ENCODE measurements around the gene TEKT1. TPM values are rescaled to one million over a fixed set of nuclear protein-coding genes. Genes with fewer than 3 reads are reported as not detected.
"Not testable (repeated sequence)": the region's sequence is repeated elsewhere in the genome, so short reads cannot be mapped to it uniquely, and the experiment has no call there.

Gene TEKT1
- total RNA-seq, result not detected

DNA sequence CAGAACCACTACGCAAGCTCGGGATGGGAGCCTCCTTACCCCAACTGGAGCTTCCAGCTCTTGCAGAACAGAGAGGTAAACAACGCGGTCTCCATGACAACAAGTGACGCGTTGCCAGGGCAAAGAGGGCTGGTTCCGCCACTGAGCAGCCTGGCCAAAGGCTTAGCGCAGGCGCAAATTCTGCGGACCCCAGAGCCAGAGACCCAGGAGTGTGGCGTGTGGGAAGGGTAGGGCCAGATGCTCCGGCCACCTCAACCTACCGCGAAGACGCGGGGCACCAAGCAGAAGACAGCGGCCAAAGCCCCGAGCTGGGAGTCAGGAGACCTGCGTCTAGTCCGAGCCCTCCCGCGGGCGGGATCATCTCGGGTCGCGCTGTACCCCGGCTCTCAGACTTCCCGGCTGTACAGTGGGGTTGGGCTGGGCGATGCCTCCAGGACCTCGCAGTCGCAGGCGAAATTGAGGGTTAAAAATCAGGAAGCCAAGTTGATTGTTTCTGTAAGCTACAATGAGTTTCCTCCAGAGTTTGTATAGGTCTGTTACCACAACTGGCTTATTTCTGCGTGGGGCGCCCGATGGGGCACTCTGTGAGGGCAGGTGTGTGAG is at the start of gene TEKT1:
TSS of gene TEKT1 (minus strand) at position 69 of the 603 bp plus-strand sequence. CDS start 1,353 bp downstream, outside the sequence.
- Mint-ChIP-seq H3K27me3 (peaks cover 58% of the 10 kb centered on the region), H3K9me3 (no peaks in the 10 kb centered on the region), H3K4me1 (peaks cover 14% of the 10 kb centered on the region), H3K36me3 (no peaks in the 10 kb centered on the region), H3K4me3 (peak within 1 kb of the TSS; percentile 74), H3K27ac (no peak within 1 kb of the TSS)
- DNase-seq, result peak; percentile 69

DNA sequence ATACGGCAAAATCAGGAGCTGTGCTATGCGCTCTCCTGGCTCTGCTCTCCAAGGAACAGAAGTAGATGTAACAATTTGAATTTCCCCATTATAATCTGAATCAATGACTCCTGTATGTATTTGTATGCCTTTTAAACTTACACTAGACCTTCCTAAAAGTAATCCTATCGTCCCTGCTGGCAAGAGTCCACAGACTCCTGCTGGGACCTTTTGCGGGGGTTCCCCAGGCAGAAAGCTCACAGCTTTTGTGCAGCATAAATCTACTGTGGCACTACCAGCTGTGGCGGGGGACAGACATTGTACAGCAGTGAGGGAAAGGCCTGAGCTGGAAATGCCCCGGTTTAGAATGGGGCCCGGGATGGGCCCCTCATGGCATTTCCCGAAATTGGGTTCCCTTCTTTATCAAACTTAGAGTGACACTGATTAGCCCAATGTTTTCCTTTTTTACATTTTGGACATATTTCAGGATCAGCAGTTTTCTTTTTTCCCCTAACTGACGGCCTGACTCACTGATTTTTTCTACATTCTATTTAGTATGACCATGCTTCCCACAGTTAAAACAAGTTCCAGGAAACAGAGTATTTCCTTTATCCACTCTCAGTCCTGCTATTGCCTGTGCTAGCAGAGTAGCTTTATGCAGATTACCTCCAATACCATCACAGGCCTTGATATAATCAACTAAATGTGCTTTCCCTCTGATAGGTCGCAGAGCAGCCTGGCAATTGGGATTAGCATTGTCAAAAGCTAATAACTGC is 47.9 kb upstream of the TEKT1 start:
- not testable (repeated sequence) for DNase-seq, H3K27ac Mint-ChIP-seq, H3K4me3 Mint-ChIP-seq, H3K4me1 Mint-ChIP-seq, H3K36me3 Mint-ChIP-seq
- Mint-ChIP-seq H3K27me3 (peaks cover 25% of the 10 kb centered on the region), H3K9me3 (peaks cover 18% of the 10 kb centered on the region)

DNA sequence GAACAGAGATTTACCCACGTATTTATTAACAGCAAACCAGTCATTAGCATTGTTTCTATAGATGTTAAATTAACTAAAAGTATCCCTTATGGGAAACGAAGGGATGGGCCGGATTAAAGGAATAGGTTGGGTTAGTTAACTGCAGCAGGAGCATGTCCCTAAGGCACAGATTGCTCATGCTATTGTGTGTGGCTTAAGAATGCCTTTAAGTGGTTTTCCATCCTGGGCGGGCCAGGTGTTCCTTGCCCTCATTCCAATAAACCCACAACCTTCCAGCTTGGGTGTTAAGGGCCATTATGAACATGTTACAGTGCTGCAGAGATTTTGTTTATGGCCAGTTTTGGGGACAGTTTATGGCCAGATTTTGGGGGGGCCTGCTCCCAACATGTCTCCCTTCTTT is 43.7 kb upstream of the TEKT1 start:
- H3K4me1 Mint-ChIP-seq, H3K27ac Mint-ChIP-seq, DNase-seq, H3K36me3 Mint-ChIP-seq, H3K4me3 Mint-ChIP-seq, H3K9me3 Mint-ChIP-seq: not testable (repeated sequence)
- peaks cover 12% of the 10 kb centered on the region for H3K27me3 Mint-ChIP-seq

DNA sequence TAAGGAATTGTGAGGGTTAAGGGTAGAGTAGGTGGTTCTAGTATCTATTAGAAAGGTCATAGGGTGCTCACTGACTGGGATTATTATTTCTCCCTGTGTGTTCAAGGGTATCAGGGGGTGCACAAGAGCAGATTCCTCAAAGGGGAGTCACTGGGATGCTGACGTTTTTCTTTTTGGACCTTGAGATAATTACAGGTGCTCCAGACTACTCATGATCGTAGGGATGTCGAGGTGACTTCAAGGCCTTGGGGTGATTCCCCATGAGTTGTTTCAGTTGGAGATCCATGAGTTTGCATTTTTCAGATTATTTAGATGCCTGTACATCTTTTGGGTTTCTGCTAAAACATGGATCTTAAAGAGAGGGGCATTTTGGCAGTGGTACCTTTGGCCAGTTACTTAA is 41.4 kb upstream of the TEKT1 start:
- no peak for DNase-seq
- Mint-ChIP-seq H3K4me1 (no peaks in the 10 kb centered on the region), H3K36me3 (no peaks in the 10 kb centered on the region), H3K9me3 (no peaks in the 10 kb centered on the region), H3K4me3 (no peak overlapping the region), H3K27me3 (peaks cover 7% of the 10 kb centered on the region), H3K27ac (no peak overlapping the region)

DNA sequence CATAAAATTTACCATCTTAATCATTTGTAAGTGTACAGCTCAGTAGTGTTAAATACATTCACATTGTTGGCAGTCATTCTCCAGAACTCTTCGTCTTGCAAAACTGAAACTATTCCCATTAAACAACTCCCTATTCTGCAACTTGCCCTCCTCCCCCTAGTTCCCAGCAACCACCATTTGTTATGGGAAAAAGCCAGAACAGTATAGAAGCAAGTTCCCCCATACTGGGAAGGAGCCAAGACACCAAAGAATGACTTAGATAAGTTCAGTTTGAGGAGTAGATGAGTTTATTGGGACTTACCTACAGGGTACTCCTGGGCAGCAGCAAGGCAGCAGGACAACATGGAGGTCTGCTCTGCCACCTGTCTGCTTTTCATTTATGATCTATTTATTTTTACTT is 39.3 kb upstream of the TEKT1 start:
- Mint-ChIP-seq H3K27me3 (peaks cover 7% of the 10 kb centered on the region), H3K4me1 (no peaks in the 10 kb centered on the region), H3K4me3 (no peak overlapping the region), H3K27ac (no peak overlapping the region), H3K36me3 (no peaks in the 10 kb centered on the region), H3K9me3 (no peaks in the 10 kb centered on the region)
- no peak for DNase-seq

DNA sequence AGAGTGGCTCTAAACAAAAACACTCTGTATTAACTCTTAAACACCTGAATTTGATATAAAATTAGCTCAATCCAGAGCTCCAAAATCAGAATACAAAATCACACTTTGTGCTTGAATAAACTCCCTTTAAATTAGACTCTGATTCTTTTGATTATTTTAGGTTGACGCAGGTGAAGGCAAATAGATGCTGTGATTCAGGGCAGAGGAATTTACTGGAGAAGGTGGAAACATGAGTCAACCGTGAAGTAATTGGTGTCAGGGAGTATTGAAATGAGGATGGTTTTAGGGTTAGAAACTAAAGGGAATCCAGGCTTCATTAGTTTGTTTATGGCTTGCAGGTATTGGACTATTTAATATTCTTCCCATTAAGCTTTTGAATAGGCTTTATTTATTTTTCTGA is 37.1 kb upstream of the TEKT1 start:
- Mint-ChIP-seq H3K27me3 (peaks cover 7% of the 10 kb centered on the region), H3K4me1 (no peaks in the 10 kb centered on the region), H3K9me3 (no peaks in the 10 kb centered on the region), H3K27ac (no peak overlapping the region), H3K36me3 (no peaks in the 10 kb centered on the region), H3K4me3 (no peak overlapping the region)
- DNase-seq, result no peak

DNA sequence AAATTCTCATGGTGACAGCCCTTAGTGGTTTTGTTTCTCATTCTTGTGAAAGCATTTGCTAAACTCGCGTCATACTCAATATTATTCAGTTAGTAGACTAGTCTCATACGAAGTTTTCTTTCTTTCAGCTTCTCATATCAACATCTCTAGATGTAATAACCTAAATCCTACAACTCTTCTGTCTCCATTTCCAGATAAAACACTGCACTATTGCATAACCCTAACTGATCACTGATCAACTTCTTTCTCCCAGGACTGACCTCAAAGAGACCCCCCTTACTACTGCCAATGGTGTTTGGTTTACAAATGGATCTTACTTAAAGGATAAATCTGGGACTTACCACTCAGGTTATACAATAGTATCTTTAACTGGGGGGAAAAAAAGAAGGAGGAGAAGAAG is 36.3 kb upstream of the TEKT1 start:
- Mint-ChIP-seq H3K4me1 (peaks cover 5% of the 10 kb centered on the region), H3K27ac (no peak overlapping the region), H3K36me3 (no peaks in the 10 kb centered on the region), H3K9me3 (no peaks in the 10 kb centered on the region), H3K27me3 (peaks cover 7% of the 10 kb centered on the region), H3K4me3 (no peak overlapping the region)
- DNase-seq, result no peak

DNA sequence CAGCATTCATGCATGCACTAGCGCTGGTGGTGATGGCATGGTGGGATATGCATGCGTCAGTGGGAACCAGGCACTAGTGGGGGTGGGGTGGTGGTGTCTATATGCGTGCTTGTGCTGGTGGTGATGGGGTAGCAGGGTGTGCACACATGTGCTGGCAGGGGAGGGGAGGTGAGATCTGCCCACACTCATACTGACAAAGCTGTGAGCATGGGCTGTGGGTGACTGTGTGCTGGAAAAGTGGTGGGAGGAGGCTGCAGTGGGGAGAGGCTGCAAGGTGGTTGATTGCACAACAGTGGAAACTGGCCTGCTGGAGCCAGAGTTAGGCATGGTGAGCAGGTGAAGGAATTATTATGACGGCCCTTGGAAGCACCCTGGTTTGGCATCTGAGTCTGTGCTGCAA is 31.3 kb upstream of the TEKT1 start:
- Mint-ChIP-seq H3K4me3 (no peak overlapping the region), H3K36me3 (peaks cover 8% of the 10 kb centered on the region), H3K4me1 (peaks cover 18% of the 10 kb centered on the region), H3K9me3 (peaks cover 13% of the 10 kb centered on the region), H3K27ac (no peak overlapping the region), H3K27me3 (peaks cover 5% of the 10 kb centered on the region)
- peak; percentile 16 for DNase-seq

DNA sequence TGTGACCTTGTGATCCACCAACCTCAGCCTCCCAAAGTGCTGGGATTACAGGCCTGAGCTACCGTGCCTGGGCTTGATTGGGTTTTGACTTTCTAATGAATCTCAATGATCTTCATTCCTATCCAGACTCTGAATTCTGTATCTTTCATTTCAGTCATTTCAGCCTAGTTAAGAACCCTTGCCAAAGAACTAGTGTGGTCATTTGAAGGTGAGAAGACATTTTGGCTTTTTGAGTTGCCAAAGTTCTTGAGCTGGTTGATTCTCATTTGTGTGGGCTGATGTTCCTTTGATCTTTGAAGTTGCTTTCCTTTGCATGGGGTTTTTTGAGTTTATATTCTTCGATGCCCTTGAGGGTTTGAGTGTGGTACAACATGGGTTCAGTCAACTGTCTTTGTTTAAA is 30.6 kb upstream of the TEKT1 start:
- peak overlapping the region; percentile 40 for H3K27ac Mint-ChIP-seq
- H3K4me3 Mint-ChIP-seq, result no peak overlapping the region
- H3K36me3 Mint-ChIP-seq, result peaks cover 11% of the 10 kb centered on the region

DNA sequence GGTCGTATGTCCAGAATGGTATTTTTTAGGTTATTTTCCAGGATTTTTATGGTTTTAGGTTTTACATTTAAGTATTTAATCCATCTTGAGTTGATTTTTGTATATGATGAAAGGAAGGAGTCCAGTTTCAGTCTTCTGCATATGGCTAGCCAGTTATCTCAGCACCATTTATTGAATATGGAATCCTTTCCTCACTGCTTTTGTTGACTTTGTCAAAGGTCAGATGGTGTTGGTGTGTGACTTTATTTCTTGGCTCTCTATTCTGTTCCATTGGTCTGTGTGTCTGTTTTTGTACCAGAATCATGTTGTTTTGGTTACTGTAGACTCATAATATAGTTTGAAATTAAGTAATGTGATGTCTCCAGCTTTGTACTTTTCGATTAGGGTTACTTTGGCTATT is 26.4 kb upstream of the TEKT1 start:
- Mint-ChIP-seq H3K4me3 (no peak overlapping the region), H3K4me1 (peaks cover 20% of the 10 kb centered on the region), H3K36me3 (peaks cover 11% of the 10 kb centered on the region), H3K9me3 (peaks cover 13% of the 10 kb centered on the region), H3K27me3 (peaks cover 9% of the 10 kb centered on the region), H3K27ac (no peak overlapping the region)
- no peak for DNase-seq

More for the DNA sequence above, 30.6 kb upstream of the TEKT1 start:
- peaks cover 18% of the 10 kb centered on the region for H3K4me1 Mint-ChIP-seq
- H3K9me3 Mint-ChIP-seq, result peaks cover 13% of the 10 kb centered on the region
- H3K27me3 Mint-ChIP-seq, result peaks cover 5% of the 10 kb centered on the region
- DNase-seq, result no peak

DNA sequence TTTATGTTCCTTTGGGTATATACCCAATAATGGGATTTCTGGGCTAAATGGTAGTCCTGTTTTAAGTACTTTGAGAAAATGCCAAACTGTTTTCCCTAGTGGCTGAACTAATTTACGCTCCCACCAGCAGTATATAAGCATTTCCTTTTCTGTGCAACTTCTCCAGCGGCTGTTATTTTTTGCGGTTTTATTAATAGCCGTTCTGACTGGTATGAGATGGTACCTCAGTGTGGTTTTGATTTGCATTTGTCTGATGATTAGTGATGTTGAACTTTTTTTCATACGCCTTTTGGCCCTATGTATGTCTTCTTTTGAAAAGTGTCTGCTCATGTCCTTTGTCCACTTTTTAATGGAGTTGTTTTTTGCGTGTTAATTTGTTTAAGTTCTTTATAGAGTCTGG is 25.8 kb upstream of the TEKT1 start:
- Mint-ChIP-seq H3K27ac (no peak overlapping the region), H3K36me3 (peaks cover 11% of the 10 kb centered on the region), H3K4me3 (no peak overlapping the region)

DNA sequence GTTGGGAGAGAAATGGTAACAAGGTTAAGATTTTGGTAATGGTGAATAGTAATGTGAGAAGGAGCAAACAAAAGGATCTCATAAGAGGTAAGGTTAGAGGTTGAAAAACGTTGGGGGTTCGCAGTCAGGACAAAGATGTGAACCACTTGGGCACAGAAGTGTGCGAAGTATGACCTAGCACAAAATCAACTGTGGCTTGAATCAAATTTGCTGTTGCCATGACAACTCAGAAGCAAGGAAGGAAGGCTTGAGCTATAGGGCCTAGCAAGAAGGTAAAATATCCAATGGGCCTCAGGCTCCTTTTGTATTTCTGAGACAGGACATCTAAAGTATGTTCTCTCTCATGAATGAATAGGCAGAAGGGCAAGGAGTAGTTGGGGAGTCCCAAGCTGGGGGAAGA is 24.5 kb upstream of the TEKT1 start:
- DNase-seq, result no peak
- no peak overlapping the region for H3K27ac Mint-ChIP-seq
- H3K9me3 Mint-ChIP-seq, result peaks cover 11% of the 10 kb centered on the region
- H3K4me3 Mint-ChIP-seq, result no peak overlapping the region
- H3K36me3 Mint-ChIP-seq, result peaks cover 8% of the 10 kb centered on the region
- peaks cover 10% of the 10 kb centered on the region for H3K4me1 Mint-ChIP-seq
- H3K27me3 Mint-ChIP-seq, result peaks cover 7% of the 10 kb centered on the region

More for the DNA sequence above, 25.8 kb upstream of the TEKT1 start:
- H3K9me3 Mint-ChIP-seq, result peaks cover 13% of the 10 kb centered on the region
- H3K4me1 Mint-ChIP-seq, result peaks cover 14% of the 10 kb centered on the region
- peaks cover 9% of the 10 kb centered on the region for H3K27me3 Mint-ChIP-seq
- no peak for DNase-seq

DNA sequence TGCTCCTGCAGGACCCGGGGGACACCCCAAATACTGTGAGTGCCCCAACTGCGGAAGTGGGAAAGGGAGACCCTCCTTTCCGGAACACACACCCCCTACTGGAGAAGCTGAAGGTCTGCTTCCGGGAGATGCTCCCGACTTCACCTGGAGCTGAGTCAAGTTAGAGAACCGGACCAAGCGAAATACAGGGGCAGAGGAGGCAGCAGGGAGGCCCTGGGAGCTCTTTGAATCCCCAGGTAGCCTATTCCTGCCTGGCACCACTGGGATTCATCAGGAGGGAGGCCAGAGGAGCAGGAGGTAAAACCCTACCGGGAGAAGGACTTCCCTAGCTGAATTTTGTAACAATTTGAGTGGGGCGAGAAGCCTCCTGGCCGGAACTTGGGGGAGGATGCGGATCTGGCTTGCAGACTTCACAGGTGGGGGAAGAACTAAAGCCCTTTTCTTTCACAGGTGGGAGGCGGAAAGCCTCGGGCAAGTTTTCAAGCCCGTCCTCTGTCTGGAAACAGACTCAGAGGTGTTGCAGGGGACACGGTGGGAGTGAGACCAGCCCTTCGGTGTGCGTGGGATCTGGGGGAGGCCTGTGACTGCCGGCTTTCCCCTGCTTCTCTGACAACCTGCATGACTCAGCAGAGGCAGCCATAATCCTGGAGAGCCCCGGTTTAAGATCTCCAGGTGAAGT is 22.4 kb upstream of the TEKT1 start:
- Mint-ChIP-seq H3K9me3 (peaks cover 2% of the 10 kb centered on the region), H3K27ac (peak overlapping the region; percentile 63), H3K27me3 (peaks cover 4% of the 10 kb centered on the region), H3K4me3 (peak overlapping the region; percentile 81), H3K36me3 (peaks cover 2% of the 10 kb centered on the region), H3K4me1 (peaks cover 10% of the 10 kb centered on the region)
- DNase-seq, result peak; percentile 27

DNA sequence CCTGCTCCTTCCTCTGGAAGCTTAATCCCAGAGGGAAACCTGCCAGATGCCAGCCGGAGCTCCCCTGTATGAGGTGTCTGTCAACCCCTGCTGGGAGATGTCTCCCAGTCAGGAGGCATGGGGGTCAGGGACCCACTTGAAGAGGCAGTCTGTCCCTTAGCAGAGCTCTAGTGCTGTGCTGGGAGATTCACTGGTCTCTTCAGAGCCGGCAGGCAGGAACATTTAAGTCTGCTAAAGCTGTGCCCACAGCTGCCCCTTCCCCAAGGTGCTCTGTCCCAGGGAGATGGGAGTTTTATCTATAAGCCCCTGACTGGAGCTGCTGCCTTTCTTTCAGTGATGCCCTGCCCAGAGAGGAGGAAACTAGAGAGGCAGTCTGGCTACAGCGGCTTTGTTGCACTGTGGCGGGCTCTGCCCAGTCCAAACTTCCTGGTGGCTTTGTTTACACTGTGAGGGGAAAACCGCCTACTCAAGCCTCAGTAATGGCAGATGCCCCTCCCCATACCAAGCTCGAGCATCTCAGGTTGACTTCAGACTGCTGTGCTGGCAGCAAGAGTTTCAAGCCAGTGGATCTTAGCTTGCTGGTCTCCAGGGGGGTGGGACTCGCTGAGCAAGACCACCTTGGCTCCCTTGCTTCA is 17.1 kb upstream of the TEKT1 start:
- not testable (repeated sequence) for H3K4me3 Mint-ChIP-seq, H3K36me3 Mint-ChIP-seq
- peaks cover 21% of the 10 kb centered on the region for H3K27me3 Mint-ChIP-seq

DNA sequence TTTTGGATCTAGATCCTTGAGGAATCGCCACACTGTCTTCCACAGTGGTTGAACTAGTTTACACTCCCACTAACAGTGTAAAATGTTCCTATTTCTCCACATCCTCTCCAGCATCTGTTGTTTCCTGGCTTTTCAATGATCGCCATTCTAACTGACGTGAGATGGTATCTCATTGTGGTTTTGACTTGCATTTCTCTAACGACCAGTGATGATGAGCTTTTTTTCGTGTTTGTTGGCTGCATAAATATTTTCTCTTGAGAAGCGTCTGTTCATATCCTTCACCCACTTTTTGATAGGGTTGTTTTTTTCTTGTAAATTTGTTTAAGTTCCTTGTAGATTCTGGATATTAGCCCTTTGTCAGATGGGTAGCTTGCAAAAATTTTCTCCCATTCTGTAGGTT is 14.6 kb upstream of the TEKT1 start:
- H3K27me3 Mint-ChIP-seq, result peaks cover 30% of the 10 kb centered on the region
- DNase-seq, H3K4me1 Mint-ChIP-seq, H3K9me3 Mint-ChIP-seq, H3K4me3 Mint-ChIP-seq, H3K36me3 Mint-ChIP-seq, H3K27ac Mint-ChIP-seq: not testable (repeated sequence)

More for the DNA sequence above, 17.1 kb upstream of the TEKT1 start:
- H3K27ac Mint-ChIP-seq, DNase-seq, H3K9me3 Mint-ChIP-seq, H3K4me1 Mint-ChIP-seq: not testable (repeated sequence)
